ENCODE results near the gene BCL2.

BCL2 gene

GRCh38 chr18:63325086-63325686, 5.6 kb upstream of the BCL2 start:
- DNase-seq, result no peak

DNA sequence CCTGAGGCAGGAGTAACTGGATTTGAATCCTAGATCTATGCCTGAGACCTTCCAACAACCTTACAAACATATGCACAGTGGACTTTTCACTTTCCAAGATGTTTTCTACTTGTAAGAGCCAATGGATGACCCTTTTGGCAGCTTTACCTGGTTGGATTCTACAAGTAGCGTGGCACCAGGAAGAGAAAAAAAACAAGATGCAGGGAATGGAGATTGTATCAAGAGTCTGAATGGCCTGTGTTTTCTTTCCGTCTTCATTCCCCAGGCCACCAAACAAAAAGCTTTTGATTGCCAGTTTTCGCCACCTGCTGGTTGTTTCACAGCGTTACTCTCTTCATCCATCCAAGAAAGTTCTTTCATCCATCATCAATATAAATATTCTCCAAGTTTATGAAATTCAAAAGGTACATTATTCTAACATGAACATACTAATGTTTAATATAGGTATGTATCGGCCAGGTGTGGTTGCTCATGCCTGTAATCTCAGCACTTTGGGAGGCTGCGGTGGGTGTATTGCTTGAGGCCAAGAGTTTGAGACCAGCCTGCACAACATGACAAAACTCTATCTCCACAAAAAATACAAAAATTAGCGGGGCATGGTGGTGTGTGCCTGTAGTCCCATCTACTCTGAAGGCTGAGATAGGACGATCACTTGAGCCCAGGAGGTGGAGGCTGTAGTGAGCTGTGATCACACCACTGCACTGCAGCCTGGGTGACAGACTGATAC, 3.5 kb upstream of the BCL2 start:
- peak; percentile 71 for DNase-seq

GRCh38 chr18:63322206-63322605, 2.6 kb upstream of the BCL2 start:
- DNase-seq, result no peak

GRCh38 chr18:63321291-63321690, 1.7 kb upstream of the BCL2 start:
- no peak for DNase-seq

- DNase-seq, result no peak
Measured at GRCh38 chr18:63320975-63321265, 1.4 kb upstream of the BCL2 start.

DNA sequence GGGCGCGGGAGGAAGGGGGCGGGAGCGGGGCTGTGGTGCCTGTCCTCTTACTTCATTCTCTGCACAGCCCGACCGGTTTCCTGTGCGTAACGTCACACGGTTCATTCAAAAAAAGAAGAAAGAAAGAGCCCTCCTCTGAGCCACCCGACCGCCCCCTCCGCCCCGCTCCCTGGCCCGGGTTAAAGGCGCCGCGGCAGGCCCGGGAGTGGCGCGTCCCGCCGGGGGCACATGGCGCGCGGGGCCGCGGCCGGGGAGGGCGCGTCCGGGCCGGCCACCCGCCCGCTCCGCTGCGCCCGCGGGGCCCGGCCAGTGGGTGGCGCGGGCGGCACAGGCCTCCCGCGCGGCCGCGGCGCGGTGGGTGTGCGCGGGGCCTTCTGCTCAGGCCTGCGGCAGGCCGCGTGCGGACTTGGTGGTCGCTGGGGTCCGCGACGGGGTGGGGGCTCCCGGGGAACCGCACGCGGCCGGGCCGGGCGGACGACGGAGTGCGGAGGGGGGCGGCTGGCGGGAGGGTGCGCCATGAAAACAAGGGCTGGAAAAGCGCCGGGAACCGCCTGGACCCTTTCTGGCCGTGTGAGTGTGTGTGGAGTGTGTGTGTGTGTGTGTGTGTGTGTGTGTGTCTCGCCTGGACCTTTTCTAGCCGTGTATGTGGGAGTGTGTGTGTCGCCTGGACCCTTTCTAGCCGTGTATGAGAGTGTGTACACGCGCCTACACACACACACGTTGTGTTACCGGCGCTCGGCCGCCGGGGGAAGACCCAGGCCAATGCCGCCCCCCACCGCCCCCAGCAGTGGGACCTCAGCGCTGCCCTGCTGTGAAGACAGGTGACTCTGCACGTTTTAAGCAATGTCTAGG, 780 bp upstream of the BCL2 start:
- DNase-seq, result peak; percentile 73

DNA sequence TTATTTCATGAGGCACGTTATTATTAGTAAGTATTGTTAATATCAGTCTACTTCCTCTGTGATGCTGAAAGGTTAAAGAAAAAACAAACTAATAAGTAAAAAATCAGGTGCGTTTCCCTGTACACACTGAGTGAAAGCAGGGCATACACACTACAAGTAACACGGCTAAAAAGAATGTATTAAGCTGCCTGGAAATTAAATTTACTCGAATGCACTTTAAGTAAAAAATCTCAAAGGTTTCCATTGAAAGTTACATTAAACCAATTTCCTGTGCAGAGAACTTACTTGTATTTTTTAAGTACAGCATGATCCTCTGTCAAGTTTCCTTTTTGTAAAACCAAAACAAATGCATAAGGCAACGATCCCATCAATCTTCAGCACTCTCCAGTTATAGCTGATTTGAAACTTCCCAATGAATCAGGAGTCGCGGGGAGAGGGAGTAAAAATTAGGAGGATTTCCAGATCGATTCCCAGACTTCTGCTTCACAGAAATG, 633 bp downstream of the BCL2 start:
- no peak for DNase-seq

- peak; percentile 75 for DNase-seq
Measured at GRCh38 chr18:63317982-63318888, 1.3 kb downstream of the BCL2 start.

- no peak for DNase-seq
Measured at GRCh38 chr18:63317556-63317946, 2.0 kb downstream of the BCL2 start.

DNA sequence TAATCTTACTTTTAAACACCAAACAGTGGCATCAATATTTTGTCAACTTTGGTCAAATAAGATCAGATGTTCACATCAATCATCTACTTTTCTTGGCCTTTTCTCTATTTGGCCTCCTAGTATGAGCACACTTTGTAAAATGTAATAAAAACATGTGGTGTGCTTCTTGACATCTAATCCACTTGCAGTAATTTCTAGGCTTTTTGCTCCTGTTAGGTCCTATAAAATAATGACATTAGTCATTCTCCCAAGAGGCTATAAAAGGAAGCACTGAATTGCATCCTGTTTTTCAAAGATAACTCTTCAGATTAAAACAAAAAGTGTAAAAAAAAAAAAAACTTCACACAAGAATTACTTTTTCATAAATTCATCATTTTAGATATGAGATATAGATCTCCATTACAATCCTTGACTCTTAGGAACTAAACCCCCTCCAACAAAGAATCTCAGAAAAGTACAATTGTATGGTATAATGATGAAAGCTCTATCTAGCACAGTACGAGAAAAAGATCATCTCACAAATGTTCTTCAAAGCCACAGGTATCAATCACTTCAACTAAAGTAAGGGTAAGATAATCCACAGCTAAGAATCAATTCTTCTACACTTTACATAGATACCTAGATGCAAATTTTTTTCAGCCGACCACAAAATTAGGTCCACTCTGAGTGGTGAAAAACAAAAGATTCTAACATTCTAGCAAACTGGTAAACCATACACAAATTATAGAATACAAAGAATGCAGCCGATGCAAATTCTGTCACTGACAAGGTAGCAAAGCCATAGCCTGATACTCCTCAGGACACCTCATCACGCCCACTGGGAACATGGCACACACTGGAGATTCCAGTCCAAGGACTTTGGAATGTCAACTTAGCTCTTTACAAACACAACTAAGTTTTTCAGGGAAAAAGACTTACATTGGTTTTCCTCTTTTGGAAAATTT, 2.7 kb downstream of the BCL2 start:
- DNase-seq, result no peak

DNA sequence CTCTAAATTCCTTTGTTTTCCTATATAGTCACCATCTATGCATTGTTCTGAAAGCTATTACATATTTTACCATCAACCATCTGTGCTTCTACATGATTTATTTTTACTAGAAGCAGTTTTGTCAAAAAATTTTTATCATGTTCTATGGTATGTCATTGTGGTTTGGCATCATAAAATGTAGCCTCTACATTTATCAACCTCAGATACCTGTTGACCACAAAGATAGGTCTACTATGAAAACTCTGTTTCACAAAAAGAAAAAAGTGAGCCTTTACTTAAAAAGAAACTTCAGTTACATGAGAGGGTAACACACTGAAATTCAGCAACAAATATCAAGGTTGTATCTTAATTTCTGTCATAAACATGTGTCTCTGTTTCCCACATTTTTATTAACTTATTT, 3.7 kb downstream of the BCL2 start:
- no peak for DNase-seq

DNA sequence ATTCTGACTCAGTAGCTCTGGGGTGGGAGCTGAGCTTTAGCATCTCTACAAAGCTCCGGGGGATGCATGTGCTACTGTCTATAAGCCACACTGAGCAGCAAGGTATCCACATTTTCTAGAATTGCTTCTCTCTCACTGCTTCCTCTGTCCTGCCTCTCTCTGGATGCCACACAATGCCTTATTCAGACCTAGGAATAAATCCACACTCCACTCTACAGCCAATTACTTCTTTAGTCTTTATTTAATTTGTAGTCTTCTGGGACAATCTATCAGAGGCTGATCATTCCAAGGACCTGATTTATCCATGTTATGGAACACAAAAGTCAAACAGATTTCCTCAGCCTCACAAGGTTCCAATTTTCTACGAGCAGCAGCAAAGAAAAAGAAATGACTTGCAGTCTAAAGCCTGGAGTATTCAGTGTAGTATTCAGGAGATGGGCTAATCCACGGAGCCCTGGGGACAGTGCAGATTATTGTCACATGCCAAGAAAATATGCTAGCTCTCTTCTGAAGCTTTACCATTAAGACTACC, 4.4 kb downstream of the BCL2 start:
- no peak for DNase-seq

DNA sequence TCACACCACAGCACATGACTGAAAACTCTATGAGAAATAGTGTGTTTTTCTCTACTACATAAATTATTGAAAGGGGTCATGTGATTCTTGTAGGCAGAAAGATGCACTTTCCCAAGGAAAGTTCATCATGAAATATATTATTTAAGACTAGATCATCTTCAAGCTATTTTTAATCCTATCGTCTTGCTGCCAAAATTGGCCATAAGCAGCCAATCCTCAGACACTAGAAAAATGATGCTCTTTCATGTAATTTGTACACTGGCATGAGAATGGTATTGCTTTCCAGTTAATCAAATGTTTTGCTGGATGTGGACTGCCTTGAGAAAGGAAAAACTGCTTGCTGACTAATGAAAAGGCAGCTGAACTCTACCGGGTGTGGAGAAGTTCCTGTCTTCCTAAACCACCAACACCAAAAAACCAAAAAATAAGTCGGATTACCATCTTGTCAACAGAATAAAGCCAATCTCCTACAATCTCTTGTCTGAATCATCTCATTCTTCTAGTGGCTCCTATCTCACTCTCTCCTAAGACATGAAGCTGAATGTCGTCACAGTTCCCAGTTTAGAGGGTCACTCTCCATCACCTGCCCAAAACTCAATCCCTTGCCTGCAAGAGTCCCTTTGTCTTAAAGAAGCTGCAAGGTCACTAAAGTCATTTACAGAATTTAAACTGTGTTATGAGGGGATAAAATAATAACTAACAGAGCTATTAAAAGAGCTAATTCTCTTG, 5.3 kb downstream of the BCL2 start:
- DNase-seq, result no peak

GRCh38 chr18:63313396-63313917, 6.1 kb downstream of the BCL2 start:
- DNase-seq, result no peak

DNA sequence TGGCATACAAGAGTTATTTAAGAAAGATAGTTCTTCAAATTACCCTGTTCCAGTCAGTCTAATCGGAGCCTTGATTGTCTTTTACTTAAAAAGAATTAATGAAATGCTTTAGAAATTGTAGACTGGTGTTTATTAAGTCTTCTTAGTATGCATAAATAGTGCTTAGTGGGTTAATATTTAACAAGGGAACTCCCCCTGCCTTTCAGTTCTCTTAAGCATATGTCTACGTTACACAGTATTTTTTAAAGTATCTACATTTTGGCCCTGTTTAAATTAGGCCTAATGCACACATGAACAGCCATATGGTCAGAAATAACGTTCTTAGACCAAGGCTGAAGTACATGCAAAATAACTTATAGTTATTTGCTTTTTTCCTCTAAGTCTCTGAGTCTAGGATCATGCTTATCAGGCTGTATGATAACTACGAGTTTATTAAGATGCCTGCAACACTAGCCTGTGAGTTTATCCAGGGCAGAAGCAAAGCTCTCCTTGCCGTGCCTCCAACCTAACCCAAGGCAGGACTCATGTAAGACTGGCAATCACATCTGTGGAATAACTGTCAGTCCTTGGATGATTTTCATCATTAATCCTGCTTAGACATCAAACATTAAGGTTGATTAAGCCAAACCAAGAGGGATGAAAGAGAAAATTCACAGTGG, 6.7 kb downstream of the BCL2 start:
- DNase-seq, result no peak

DNA sequence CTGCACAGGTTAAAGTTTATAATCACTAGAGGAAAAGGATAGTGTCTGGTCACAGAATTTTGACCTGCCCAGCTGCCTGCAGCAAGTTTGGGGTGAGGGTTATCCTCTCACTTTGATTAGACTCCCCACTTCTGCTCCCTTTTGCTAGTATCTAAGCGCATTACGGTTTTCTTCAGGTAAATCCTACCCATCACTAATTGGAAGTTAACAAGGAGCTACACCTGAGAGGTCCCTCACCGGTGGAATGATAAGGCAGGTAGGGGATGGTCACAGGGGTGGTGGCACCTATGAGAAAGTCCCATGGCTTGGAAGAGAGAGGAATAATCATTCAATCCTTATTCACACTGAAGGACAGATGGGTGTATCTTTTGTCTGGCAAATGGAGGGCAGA, 7.6 kb downstream of the BCL2 start:
- no peak for DNase-seq

DNA sequence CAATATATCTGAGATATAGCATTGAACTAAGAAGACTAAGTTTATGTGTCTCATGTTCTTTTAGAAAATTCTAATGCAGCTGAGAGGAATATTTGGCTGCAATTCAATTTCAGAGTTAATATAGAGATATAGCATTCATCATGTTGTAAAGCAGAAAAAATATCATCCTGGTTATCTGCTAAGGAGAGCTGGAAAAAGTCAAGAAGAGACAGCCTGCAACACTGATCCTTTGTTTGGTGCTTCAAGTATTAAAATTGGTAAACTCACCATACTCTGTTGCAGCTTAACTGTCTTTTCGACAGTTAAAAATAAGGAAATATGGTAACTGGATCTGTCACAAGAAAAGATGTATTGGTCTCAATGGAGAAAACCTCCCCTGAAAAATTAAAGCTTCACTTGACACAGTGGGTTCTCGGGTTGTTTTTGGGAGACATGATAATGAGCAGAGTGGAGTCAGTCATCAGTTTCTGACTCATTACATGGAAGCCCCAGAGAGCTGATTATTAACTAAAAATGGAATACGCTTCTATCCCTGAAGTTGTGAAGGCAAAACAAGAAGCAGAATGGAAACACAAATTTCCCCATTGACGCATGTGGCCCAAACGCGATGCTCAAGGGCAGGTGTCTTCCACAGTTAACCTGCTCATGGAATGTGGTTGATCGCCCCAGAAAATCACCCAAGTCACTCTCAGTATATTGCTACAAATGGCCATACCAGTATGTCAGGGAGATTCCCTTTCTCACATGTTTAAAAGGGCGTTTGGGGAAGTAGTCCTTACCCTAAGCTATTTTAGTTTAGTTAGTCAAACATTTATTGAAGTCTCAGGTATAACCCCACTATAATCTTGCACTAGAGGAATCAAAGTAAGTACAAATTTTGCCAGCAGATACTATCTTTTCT, 8.2 kb downstream of the BCL2 start:
- no peak for DNase-seq

- no peak for DNase-seq
Measured at GRCh38 chr18:63309422-63309821, 10.1 kb downstream of the BCL2 start.

All from NCI-H774 (cell line).